A549 (cell line): Measurements from ENCODE around the gene IVL. TPM values are rescaled to one million over a fixed set of nuclear protein-coding genes. Genes with fewer than 3 reads are reported as not detected.

Experiments
- ATAC-seq, 2 experiments: fragments of 200-7000 bp in 1 of 2; fragments of >200 bp in 1 of 2; cut with Nextera tagmentation in 1 of 2; cut with Tn5 transposase in 1 of 2; 3 replicates each; pipeline versions ENCODE4 v1.8.0 to v1.9.1; 2018 to 2020; ENCODE audit warnings: mild to moderate bottlenecking in 1 of 2, moderate library complexity in 1 of 2
- CTCF ChIA-PET: fragments of 300-600 bp; sonication (Branson Sonifier 250); formaldehyde crosslinking; extraction: SDS; loops from one replicate; lab custom pipeline; 2021; ENCODE audit warnings: antibody characterized with exemption, inconsistent platforms; lab: Yijun Ruan, JAX
- POLR2A ChIA-PET: fragments of 350-600 bp; formaldehyde crosslinking; extraction: SDS; loops from one replicate; lab custom pipeline; 2021; ENCODE audit warnings: antibody characterized with exemption, inconsistent platforms; lab: Yijun Ruan, JAX
- DNase-seq, 2 experiments: peaks; one replicate each; pipeline versions ENCODE4 v3.0.0 to v3.0.0-alpha.2; 2011 to 2016; ENCODE audit warnings: low read depth in 1 of 2, low spot score in 1 of 2
- FAIRE-seq: peaks from 2 replicates; lab custom pipeline; 2011; peaks lifted over from hg19 to GRCh38; lab: Jason Lieb, UNC
- H3K27ac ChIP-seq, 2 experiments: fragments of >200 bp; sonication (Bioruptor Twin); formaldehyde crosslinking; 3 replicates each; pipeline ENCODE4 v1.5.1; 2016 to 2017
- H3K4me1 ChIP-seq: fragments of >200 bp; sonication (Bioruptor Twin); formaldehyde crosslinking; 3 replicates; pipeline ENCODE4 v1.6.1; 2016
- H3K4me2 ChIP-seq: fragments of >200 bp; sonication (Bioruptor Twin); formaldehyde crosslinking; 3 replicates; pipeline ENCODE4 v1.6.1; 2016
- H3K4me3 ChIP-seq: fragments of >200 bp; sonication (Bioruptor Twin); formaldehyde crosslinking; 3 replicates; pipeline ENCODE4 v1.5.1; 2016
- H3K9me3 ChIP-seq: fragments of >200 bp; sonication (Bioruptor Twin); formaldehyde crosslinking; 3 replicates; pipeline ENCODE4 v1.6.1; 2016
- BHLHE40 ChIP-seq: IDR thresholded peaks from 2 replicates; pipeline ENCODE4 v1.6.1; 2012; ENCODE audit warnings: low read depth, low read length, inconsistent platforms
- CBX8 ChIP-seq: fragments of 200-600 bp; sonication (generic); IDR thresholded peaks from 2 replicates; pipeline ENCODE4 v1.6.1; 2016
- CHD4 ChIP-seq: fragments of 200-600 bp; sonication (generic); IDR thresholded peaks from 2 replicates; pipeline ENCODE4 v1.6.1; 2016; ENCODE audit warnings: antibody characterized with exemption, mild to moderate bottlenecking, borderline replicate concordance
- EHF ChIP-seq: fragments of 250-450 bp; sonication (Bioruptor Pico); IDR thresholded peaks from 2 replicates; pipeline ENCODE4 v1.5.0; 2020; ENCODE audit warnings: mild to moderate bottlenecking
- EHMT2 ChIP-seq: fragments of 200-600 bp; sonication (generic); IDR thresholded peaks from 2 replicates; pipeline ENCODE4 v1.6.1; 2016; ENCODE audit warnings: antibody characterized with exemption, low read depth, mild to moderate bottlenecking, moderate library complexity
- ELK1 ChIP-seq: fragments of 150-350 bp; IDR thresholded peaks from 2 replicates; pipeline ENCODE4 v1.6.1; 2014; ENCODE audit warnings: low read depth, mild to moderate bottlenecking, low read length
- FOSL2 ChIP-seq, 2 experiments: fragments of 450-650 bp in 1 of 2; fragments of >200 bp in 1 of 2; sonication (Bioruptor Twin) in 1 of 2; formaldehyde crosslinking; IDR thresholded peaks; 2 replicates each; pipeline versions ENCODE4 v1.5.0 to v1.6.1; 2016 to 2020; ENCODE audit warnings: mild to moderate bottlenecking in 1 of 2, moderate library complexity in 1 of 2
- HDAC2 ChIP-seq: fragments of 200-600 bp; sonication (generic); IDR thresholded peaks from 2 replicates; pipeline ENCODE4 v1.6.1; 2016
- HOXA7 ChIP-seq: fragments of 250-450 bp; sonication (Bioruptor Pico); IDR thresholded peaks from 2 replicates; pipeline ENCODE4 v1.5.0; 2020; ENCODE audit warnings: mild to moderate bottlenecking, moderate library complexity
- HOXB5 ChIP-seq: fragments of 250-450 bp; sonication (Bioruptor Pico); IDR thresholded peaks from 2 replicates; pipeline ENCODE4 v1.5.0; 2020; ENCODE audit warnings: mild to moderate bottlenecking, moderate library complexity
- JUN ChIP-seq, 2 experiments: fragments of >200 bp; sonication (Bioruptor Twin); formaldehyde crosslinking; IDR thresholded peaks; 2 replicates in 1 of 2; 3 replicates in 1 of 2; pipeline ENCODE4 v1.6.1; 2016 to 2017
- JUNB ChIP-seq: fragments of >200 bp; sonication (Bioruptor Twin); formaldehyde crosslinking; IDR thresholded peaks from 2 replicates; pipeline ENCODE4 v1.6.1; 2016
- KDM5A ChIP-seq: fragments of 200-600 bp; sonication (generic); IDR thresholded peaks from 2 replicates; pipeline ENCODE4 v1.6.1; 2016; ENCODE audit warnings: antibody characterized with exemption, mild to moderate bottlenecking
- MAX ChIP-seq: IDR thresholded peaks from 2 replicates; pipeline ENCODE4 v1.6.1; 2012
- NPAS2 ChIP-seq: fragments of 250-450 bp; sonication (Bioruptor Pico); IDR thresholded peaks from 2 replicates; pipeline ENCODE4 v1.8.0; 2022; ENCODE audit warnings: mild to moderate bottlenecking, moderate library complexity, borderline replicate concordance
- NR3C1 ChIP-seq: fragments of >200 bp; sonication (Bioruptor Twin); formaldehyde crosslinking; IDR thresholded peaks from 3 replicates; pipeline ENCODE4 v1.6.1; 2017
- PBX3 ChIP-seq: IDR thresholded peaks from 2 replicates; pipeline ENCODE4 v1.6.1; 2012
- PHF8 ChIP-seq: fragments of 200-600 bp; sonication (generic); IDR thresholded peaks from 2 replicates; pipeline ENCODE4 v1.6.1; 2016; ENCODE audit warnings: low read depth, mild to moderate bottlenecking, antibody characterized with exemption, moderate library complexity, borderline replicate concordance
- RFX5 ChIP-seq: fragments of 450-650 bp; IDR thresholded peaks from 2 replicates; pipeline ENCODE4 v1.7.1; 2014; ENCODE audit warnings: antibody characterized with exemption, mild to moderate bottlenecking, moderate library complexity
- RNF2 ChIP-seq: fragments of 200-600 bp; sonication (generic); IDR thresholded peaks from 2 replicates; pipeline ENCODE4 v1.6.1; 2016; ENCODE audit warnings: low read depth, mild to moderate bottlenecking, antibody characterized with exemption, moderate library complexity, borderline replicate concordance
- SMC3 ChIP-seq: fragments of >200 bp; sonication (Bioruptor Twin); formaldehyde crosslinking; IDR thresholded peaks from 3 replicates; pipeline ENCODE4 v1.6.1; 2018; ENCODE audit warnings: inconsistent platforms
- TFCP2L1 ChIP-seq: fragments of 250-450 bp; sonication (Bioruptor Pico); IDR thresholded peaks from 2 replicates; pipeline ENCODE4 v1.5.0; 2021; ENCODE audit warnings: mild to moderate bottlenecking
- TP53 ChIP-seq: fragments of 250-450 bp; sonication (Bioruptor Pico); IDR thresholded peaks from 2 replicates; pipeline ENCODE4 v1.5.0; 2021; ENCODE audit warnings: mild to moderate bottlenecking, moderate library complexity
- ZFP36 ChIP-seq: fragments of 450-650 bp; IDR thresholded peaks from 2 replicates; pipeline ENCODE4 v1.6.1; 2014; ENCODE audit warnings: borderline replicate concordance; ENCODE audit not compliant: partially characterized antibody
- WGBS: methylation state at CpG from one replicate; pipeline ENCODE4 v1.1.6; 2017; ENCODE audit errors: missing lambda C conversion rate; 5-methylcytosine and 5-hydroxymethylcytosine counted together
- polyA plus RNA-seq, 4 experiments: library from polyadenylated mRNA; depleted of rRNA in 3 of 4; stranded (reverse); fragments of >200 nt; fragmentation: RNase III in 1 of 4; extraction: RNeasy Plus Mini Kit Qiagen cat#74134 plus additional on column Dnase treatment in 1 of 4; gene quantifications; 2 replicates in 3 of 4; 3 replicates in 1 of 4; pipeline ENCODE4 v1.2.3, GENCODE V29; 2011 to 2017
- TF ChIP-seq, protein P1 (sequence below): fragments of >200 bp; sonication (Bioruptor Twin); formaldehyde crosslinking; IDR thresholded peaks from 2 replicates; pipeline ENCODE4 v1.6.1; 2016
- TF ChIP-seq, protein P2 (sequence below): fragments of >200 bp; sonication (Bioruptor Twin); formaldehyde crosslinking; IDR thresholded peaks from 3 replicates; pipeline ENCODE4 v1.5.1; 2016
- TF ChIP-seq, protein P3 (sequence below): fragments of 250-450 bp; sonication (Bioruptor Pico); IDR thresholded peaks from 2 replicates; pipeline ENCODE4 v1.5.0; 2020; ENCODE audit warnings: low read depth, mild to moderate bottlenecking, moderate library complexity

The IVL gene
- polyA plus RNA-seq, 2 of the 4 experiments (the other 2 are of a cell fraction): not detected

- ATAC-seq (no peak), FAIRE-seq (no peak), DNase-seq (no peak)
- ChIA-PET POLR2A (no interaction called here), CTCF (no interaction called here)
- Histone ChIP-seq H3K27ac (no peak overlapping the region), H3K4me2 (no peak overlapping the region), H3K4me3 (no peak overlapping the region), H3K4me1 (no peaks in the 10 kb centered on the region), H3K9me3 (no peaks in the 10 kb centered on the region)
- TF ChIP-seq EHMT2 (no peak), PBX3 (no peak), FOSL2 (IDR thresholded peaks at IDR 0.05) (no peak), FOSL2 (CRISPR knock-in tag; IDR thresholded peaks at IDR 0.05) (no peak), HDAC2 (no peak), KDM5A (no peak), HOXB5 (no peak), PHF8 (no peak), CHD4 (no peak), MAX (no peak), EHF (CRISPR knock-in tag) (no peak), TFCP2L1 (CRISPR knock-in tag) (no peak), TP53 (CRISPR knock-in tag) (no peak), SMC3 (no peak), NPAS2 (no peak), HOXA7 (no peak), JUNB (no peak), BHLHE40 (no peak)
- TF ChIP-seq, protein P1, sequence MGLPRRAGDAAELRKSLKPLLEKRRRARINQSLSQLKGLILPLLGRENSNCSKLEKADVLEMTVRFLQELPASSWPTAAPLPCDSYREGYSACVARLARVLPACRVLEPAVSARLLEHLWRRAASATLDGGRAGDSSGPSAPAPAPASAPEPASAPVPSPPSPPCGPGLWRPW: no peak
- TF ChIP-seq, protein P2, sequence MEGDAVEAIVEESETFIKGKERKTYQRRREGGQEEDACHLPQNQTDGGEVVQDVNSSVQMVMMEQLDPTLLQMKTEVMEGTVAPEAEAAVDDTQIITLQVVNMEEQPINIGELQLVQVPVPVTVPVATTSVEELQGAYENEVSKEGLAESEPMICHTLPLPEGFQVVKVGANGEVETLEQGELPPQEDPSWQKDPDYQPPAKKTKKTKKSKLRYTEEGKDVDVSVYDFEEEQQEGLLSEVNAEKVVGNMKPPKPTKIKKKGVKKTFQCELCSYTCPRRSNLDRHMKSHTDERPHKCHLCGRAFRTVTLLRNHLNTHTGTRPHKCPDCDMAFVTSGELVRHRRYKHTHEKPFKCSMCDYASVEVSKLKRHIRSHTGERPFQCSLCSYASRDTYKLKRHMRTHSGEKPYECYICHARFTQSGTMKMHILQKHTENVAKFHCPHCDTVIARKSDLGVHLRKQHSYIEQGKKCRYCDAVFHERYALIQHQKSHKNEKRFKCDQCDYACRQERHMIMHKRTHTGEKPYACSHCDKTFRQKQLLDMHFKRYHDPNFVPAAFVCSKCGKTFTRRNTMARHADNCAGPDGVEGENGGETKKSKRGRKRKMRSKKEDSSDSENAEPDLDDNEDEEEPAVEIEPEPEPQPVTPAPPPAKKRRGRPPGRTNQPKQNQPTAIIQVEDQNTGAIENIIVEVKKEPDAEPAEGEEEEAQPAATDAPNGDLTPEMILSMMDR: no peak
- 0% methylated on average over 1 of the region's 1 CpG for WGBS
Measured at GRCh38 chr1:152940614-152941013, 32.3 kb downstream of the IVL start.

DNA sequence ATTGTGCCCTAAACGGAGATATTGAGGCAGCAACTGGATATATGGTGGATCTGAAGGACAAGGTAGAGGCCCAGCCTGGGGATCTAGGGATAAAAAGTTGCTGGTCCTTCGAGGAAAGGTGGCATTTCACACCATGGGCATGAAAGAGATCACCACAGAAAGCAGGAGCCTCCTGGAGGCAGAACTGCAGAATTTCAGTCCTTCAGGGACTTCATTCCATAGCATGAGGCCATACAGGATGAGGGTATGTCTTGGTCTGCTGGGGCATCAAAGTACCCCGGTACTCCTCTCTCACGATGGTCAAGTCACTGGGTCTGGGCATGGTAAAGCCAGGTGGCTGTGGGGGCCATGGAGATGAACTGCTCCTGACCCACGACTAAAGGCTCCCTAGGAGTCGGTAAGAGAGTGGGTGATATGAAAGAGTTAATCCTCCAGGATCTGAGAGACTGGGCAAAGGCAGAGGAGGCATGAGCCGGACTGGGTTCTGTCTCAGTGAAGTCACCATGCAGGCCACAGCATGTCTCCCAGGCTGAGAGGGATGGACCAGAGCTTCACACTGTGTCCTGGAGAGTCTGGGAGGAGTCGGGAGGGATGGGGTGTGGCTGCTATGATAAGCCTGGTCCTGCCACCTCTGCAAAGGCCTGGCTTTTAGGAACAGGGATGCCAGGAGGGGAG lies 32.8 kb downstream of the IVL start:
- ATAC-seq: peak; percentile 54 to 56; a peak in 3 of 6 replicates
- CTCF ChIA-PET: no interaction called here
- DNase-seq: no peak

More for the DNA sequence above, 32.8 kb downstream of the IVL start:
- H3K9me3 ChIP-seq: no peaks in the 10 kb centered on the region
- no peak overlapping the region for H3K4me2 ChIP-seq
- no peak for FAIRE-seq
- POLR2A ChIA-PET: no interaction called here
- no peak overlapping the region for H3K4me3 ChIP-seq
- no peak overlapping the region for H3K27ac ChIP-seq
- WGBS: 12% methylated on average over 8 of the region's 8 CpGs
- H3K4me1 ChIP-seq: no peaks in the 10 kb centered on the region
- TF ChIP-seq, protein P3, sequence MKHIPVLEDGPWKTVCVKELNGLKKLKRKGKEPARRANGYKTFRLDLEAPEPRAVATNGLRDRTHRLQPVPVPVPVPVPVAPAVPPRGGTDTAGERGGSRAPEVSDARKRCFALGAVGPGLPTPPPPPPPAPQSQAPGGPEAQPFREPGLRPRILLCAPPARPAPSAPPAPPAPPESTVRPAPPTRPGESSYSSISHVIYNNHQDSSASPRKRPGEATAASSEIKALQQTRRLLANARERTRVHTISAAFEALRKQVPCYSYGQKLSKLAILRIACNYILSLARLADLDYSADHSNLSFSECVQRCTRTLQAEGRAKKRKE (CRISPR knock-in tag): no peak
- no peak for TF ChIP-seq RNF2
- TF ChIP-seq ZFP36: no peak
- TF ChIP-seq JUN (IDR thresholded peaks at IDR 0.05): no peak
- TF ChIP-seq HDAC2: no peak
- TF ChIP-seq NR3C1: no peak
- TF ChIP-seq ELK1: no peak
- no peak for TF ChIP-seq RFX5
- TF ChIP-seq, protein P1: no peak
- TF ChIP-seq, protein P2: no peak
- no peak for TF ChIP-seq CBX8
